Measurements from ENCODE around the gene TENM4.

DNA sequence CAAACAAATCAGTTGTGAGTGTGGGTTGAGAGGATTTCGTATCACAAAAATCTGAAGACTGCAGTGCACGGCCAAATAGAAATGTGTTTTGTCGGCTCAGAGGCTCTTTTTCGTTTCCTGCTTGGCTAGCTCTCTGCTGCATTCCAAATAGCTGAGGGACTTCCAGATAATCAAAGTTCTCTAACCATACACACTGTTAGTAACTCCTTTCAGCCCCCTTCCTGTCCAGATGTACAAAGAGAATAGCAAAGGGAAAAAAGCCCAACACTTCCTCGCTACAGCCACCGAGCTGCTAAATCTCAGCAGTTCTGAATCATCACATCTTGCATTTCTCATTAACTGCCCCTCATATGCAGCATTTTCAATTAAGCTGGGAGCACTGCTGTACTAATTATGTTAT, 203.1 kb downstream of the TENM4 start:
- TF ChIP-seq, protein P1, sequence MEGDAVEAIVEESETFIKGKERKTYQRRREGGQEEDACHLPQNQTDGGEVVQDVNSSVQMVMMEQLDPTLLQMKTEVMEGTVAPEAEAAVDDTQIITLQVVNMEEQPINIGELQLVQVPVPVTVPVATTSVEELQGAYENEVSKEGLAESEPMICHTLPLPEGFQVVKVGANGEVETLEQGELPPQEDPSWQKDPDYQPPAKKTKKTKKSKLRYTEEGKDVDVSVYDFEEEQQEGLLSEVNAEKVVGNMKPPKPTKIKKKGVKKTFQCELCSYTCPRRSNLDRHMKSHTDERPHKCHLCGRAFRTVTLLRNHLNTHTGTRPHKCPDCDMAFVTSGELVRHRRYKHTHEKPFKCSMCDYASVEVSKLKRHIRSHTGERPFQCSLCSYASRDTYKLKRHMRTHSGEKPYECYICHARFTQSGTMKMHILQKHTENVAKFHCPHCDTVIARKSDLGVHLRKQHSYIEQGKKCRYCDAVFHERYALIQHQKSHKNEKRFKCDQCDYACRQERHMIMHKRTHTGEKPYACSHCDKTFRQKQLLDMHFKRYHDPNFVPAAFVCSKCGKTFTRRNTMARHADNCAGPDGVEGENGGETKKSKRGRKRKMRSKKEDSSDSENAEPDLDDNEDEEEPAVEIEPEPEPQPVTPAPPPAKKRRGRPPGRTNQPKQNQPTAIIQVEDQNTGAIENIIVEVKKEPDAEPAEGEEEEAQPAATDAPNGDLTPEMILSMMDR (IDR thresholded peaks at IDR 0.05), result no peak
- no peak for TF ChIP-seq POLR2A (IDR thresholded peaks at IDR 0.05)

All from uterus (tissue), 2 donors.